ENCODE measurements around the gene KRT13. TPM values are rescaled to one million over a fixed set of nuclear protein-coding genes. Genes with fewer than 3 reads are reported as not detected.

Gene KRT13
- total RNA-seq, 1 donor from 2014 or later = 112 TPM

GRCh38 chr17:41486809-41487530 lies 18.4 kb downstream of the KRT13 start:
- H3K4me3 ChIP-seq (ENCODE audit: low read depth, low read length) = no peak overlapping the region
- DNase-seq (ENCODE audit: low read depth) = no peak
- TF ChIP-seq, protein P1, sequence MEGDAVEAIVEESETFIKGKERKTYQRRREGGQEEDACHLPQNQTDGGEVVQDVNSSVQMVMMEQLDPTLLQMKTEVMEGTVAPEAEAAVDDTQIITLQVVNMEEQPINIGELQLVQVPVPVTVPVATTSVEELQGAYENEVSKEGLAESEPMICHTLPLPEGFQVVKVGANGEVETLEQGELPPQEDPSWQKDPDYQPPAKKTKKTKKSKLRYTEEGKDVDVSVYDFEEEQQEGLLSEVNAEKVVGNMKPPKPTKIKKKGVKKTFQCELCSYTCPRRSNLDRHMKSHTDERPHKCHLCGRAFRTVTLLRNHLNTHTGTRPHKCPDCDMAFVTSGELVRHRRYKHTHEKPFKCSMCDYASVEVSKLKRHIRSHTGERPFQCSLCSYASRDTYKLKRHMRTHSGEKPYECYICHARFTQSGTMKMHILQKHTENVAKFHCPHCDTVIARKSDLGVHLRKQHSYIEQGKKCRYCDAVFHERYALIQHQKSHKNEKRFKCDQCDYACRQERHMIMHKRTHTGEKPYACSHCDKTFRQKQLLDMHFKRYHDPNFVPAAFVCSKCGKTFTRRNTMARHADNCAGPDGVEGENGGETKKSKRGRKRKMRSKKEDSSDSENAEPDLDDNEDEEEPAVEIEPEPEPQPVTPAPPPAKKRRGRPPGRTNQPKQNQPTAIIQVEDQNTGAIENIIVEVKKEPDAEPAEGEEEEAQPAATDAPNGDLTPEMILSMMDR (IDR thresholded peaks at IDR 0.05; ENCODE audit: insufficient read depth, low read length, severe bottlenecking) = peak; percentile 42
- no peak for FAIRE-seq
- no peaks in the 10 kb centered on the region for H3K36me3 ChIP-seq (ENCODE audit: control insufficient read depth, insufficient read depth, low read length)
- no peaks in the 10 kb centered on the region for H3K27me3 ChIP-seq (ENCODE audit: control insufficient read depth, insufficient read depth, low read length)

- H3K27me3 ChIP-seq (ENCODE audit: control insufficient read depth, insufficient read depth, low read length) = no peaks in the 10 kb centered on the region
- no peak for DNase-seq (ENCODE audit: low read depth)
- no peak for FAIRE-seq
- TF ChIP-seq, protein P1 (IDR thresholded peaks at IDR 0.05; ENCODE audit: insufficient read depth, low read length, severe bottlenecking) = no peak
- no peaks in the 10 kb centered on the region for H3K36me3 ChIP-seq (ENCODE audit: control insufficient read depth, insufficient read depth, low read length)
- H3K4me3 ChIP-seq (ENCODE audit: low read depth, low read length) = no peak overlapping the region
Observed at GRCh38 chr17:41486316-41486715, 19.1 kb downstream of the KRT13 start.

GRCh38 chr17:41484920-41485904 lies 20.2 kb downstream of the KRT13 start:
- Histone ChIP-seq H3K36me3 (ENCODE audit: control insufficient read depth, insufficient read depth, low read length) (no peaks in the 10 kb centered on the region), H3K4me3 (ENCODE audit: low read depth, low read length) (no peak overlapping the region), H3K27me3 (ENCODE audit: control insufficient read depth, insufficient read depth, low read length) (no peaks in the 10 kb centered on the region)
- TF ChIP-seq, protein P1 (IDR thresholded peaks at IDR 0.05; ENCODE audit: insufficient read depth, low read length, severe bottlenecking) = no peak
- DNase-seq (ENCODE audit: low read depth) = no peak
- FAIRE-seq = peak; percentile 36

- TF ChIP-seq, protein P1 (IDR thresholded peaks at IDR 0.05; ENCODE audit: insufficient read depth, low read length, severe bottlenecking) = no peak
- Histone ChIP-seq H3K4me3 (ENCODE audit: low read depth, low read length) (no peak overlapping the region), H3K27me3 (ENCODE audit: control insufficient read depth, insufficient read depth, low read length) (no peaks in the 10 kb centered on the region), H3K36me3 (ENCODE audit: control insufficient read depth, insufficient read depth, low read length) (no peaks in the 10 kb centered on the region)
- FAIRE-seq (peak; percentile 40), DNase-seq (ENCODE audit: low read depth) (no peak)
Observed at GRCh38 chr17:41483991-41484826, 21.2 kb downstream of the KRT13 start.

DNA sequence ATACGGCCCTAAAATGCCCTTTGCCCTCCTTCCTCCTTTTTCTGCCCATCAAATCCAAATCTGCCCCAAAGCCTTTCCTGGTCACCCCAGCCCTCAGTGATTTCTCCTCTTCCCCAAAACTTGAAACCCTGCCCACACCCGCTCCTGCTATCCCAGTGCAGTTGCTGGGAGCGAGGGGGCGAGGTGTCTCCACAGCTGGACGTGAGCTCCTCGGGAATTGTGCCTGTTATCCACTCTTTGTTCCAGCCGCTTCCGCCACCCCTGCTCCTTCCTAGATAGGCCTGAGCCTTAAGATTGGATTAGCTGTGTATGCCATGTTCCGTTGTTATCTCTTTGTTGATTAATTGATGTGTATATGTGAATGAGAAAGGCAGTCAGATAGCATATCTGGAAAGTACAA lies 21.9 kb downstream of the KRT13 start:
- TF ChIP-seq, protein P1 (IDR thresholded peaks at IDR 0.05; ENCODE audit: insufficient read depth, low read length, severe bottlenecking) = no peak
- no peaks in the 10 kb centered on the region for H3K27me3 ChIP-seq (ENCODE audit: control insufficient read depth, insufficient read depth, low read length)
- DNase-seq (ENCODE audit: low read depth) (no peak), FAIRE-seq (no peak)
- no peaks in the 10 kb centered on the region for H3K36me3 ChIP-seq (ENCODE audit: control insufficient read depth, insufficient read depth, low read length)
- H3K4me3 ChIP-seq (ENCODE audit: low read depth, low read length) = no peak overlapping the region
